A673 (cell line): ENCODE results near the gene CHST12. TPM values are rescaled to one million over a fixed set of nuclear protein-coding genes. Genes with fewer than 3 reads are reported as not detected.

Experiments used
- BruUV-seq: library from RNA; stranded (reverse); fragments of 400-500 nt; replicated peaks from 2 replicates; lab custom pipeline; 2021; lab: Mats Ljungman, UMichigan
- CTCF ChIA-PET: fragments of 300-600 bp; sonication (Branson Sonifier 250); formaldehyde crosslinking; loops from one replicate; lab custom pipeline; 2022; ENCODE audit warnings: antibody characterized with exemption; lab: Charles Lee
- POLR2A ChIA-PET: fragments of 300-600 bp; sonication (Branson Sonifier 250); formaldehyde crosslinking; loops from one replicate; lab custom pipeline; 2022; ENCODE audit warnings: antibody characterized with exemption; ENCODE audit not compliant: low non-redundant PET; lab: Charles Lee
- DNase-seq: peaks from one replicate; pipeline ENCODE4 v3.0.0-alpha.2; 2015; ENCODE audit warnings: low spot score
- H3K27ac ChIP-seq: fragments of 200-600 bp; sonication (generic); 2 replicates; pipeline ENCODE4 v1.5.1; 2016; ENCODE audit warnings: mixed run types, low read depth, mild to moderate bottlenecking, mixed read lengths, antibody characterized with exemption, low read length; ENCODE audit not compliant: poor library complexity, severe bottlenecking
- H3K27me3 ChIP-seq: fragments of 200-600 bp; sonication (generic); replicated peaks from 2 replicates; pipeline ENCODE4 v1.6.1; 2017; ENCODE audit warnings: mixed run types, low read depth, mild to moderate bottlenecking, mixed read lengths, antibody characterized with exemption, low read length; ENCODE audit not compliant: insufficient read depth, poor library complexity
- H3K36me3 ChIP-seq: fragments of 200-600 bp; sonication (generic); 2 replicates; pipeline ENCODE4 v1.6.1; 2016; ENCODE audit warnings: mixed run types, mild to moderate bottlenecking, mixed read lengths, antibody characterized with exemption, low read length; ENCODE audit not compliant: insufficient read depth, poor library complexity, severe bottlenecking
- H3K4me1 ChIP-seq: fragments of 200-600 bp; sonication (generic); 2 replicates; pipeline ENCODE4 v1.6.1; 2017; ENCODE audit warnings: mixed run types, mild to moderate bottlenecking, mixed read lengths, antibody characterized with exemption, low read length; ENCODE audit not compliant: insufficient read depth, poor library complexity, severe bottlenecking
- H3K4me3 ChIP-seq: fragments of 200-600 bp; sonication (generic); 2 replicates; pipeline ENCODE4 v1.5.1; 2016; ENCODE audit warnings: low read depth, mixed run types, mild to moderate bottlenecking, mixed read lengths, low read length; ENCODE audit not compliant: poor library complexity, severe bottlenecking
- H3K9me3 ChIP-seq: fragments of 200-600 bp; sonication (generic); 2 replicates; pipeline ENCODE4 v1.6.1; 2016; ENCODE audit warnings: mixed run types, low read depth, mild to moderate bottlenecking, mixed read lengths, antibody characterized with exemption, low read length; ENCODE audit not compliant: poor library complexity, severe bottlenecking
- EZH2 ChIP-seq: fragments of 200-600 bp; sonication (generic); IDR thresholded peaks from 2 replicates; pipeline ENCODE4 v1.6.1; 2017; ENCODE audit warnings: borderline replicate concordance, low read depth, mild to moderate bottlenecking, mixed read lengths, antibody characterized with exemption, low read length; ENCODE audit not compliant: poor library complexity, severe bottlenecking
- intact Hi-C: fragments of 100-400 bp; cut with micrococcal nuclease; formaldehyde crosslinking; loops from one replicate; pipeline ENCODE4 v1.10.0; 2022; ENCODE audit not compliant: unreplicated experiment
- total RNA-seq: library from RNA; stranded (reverse); gene quantifications from 2 replicates; pipeline ENCODE4 v1.2.3, GENCODE V29; 2021
- TF ChIP-seq, protein P1 (sequence below): fragments of 300-800, 200-600 bp; sonication (generic); conservative IDR thresholded peaks from 2 replicates; pipeline ENCODE4 v1.5.1; 2017; ENCODE audit warnings: low read depth, mild to moderate bottlenecking, antibody characterized with exemption, low read length, moderate library complexity, mixed read lengths

CHST12 gene
- total RNA-seq, 1 experiment from 2014 or later = 21.8 TPM

DNA sequence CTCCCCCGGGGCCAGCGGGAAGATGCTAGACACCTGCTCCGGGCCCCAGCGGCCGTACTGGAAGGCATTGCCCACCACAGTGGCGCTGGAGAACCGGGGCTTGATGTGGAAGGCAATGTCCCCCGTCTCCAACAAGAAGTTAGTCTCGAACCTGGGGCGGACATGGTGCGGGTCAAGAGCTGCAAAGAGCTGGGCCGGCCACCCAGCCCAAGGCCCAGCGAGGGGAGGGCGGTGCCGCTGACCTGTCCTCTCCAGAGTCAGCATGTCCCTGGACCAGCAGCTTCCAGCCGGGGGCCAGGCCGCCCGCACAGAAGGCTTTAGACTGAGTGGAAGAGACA lies 72.2 kb downstream of the CHST12 start:
- no peak for TF ChIP-seq EZH2
- TF ChIP-seq, protein P1, sequence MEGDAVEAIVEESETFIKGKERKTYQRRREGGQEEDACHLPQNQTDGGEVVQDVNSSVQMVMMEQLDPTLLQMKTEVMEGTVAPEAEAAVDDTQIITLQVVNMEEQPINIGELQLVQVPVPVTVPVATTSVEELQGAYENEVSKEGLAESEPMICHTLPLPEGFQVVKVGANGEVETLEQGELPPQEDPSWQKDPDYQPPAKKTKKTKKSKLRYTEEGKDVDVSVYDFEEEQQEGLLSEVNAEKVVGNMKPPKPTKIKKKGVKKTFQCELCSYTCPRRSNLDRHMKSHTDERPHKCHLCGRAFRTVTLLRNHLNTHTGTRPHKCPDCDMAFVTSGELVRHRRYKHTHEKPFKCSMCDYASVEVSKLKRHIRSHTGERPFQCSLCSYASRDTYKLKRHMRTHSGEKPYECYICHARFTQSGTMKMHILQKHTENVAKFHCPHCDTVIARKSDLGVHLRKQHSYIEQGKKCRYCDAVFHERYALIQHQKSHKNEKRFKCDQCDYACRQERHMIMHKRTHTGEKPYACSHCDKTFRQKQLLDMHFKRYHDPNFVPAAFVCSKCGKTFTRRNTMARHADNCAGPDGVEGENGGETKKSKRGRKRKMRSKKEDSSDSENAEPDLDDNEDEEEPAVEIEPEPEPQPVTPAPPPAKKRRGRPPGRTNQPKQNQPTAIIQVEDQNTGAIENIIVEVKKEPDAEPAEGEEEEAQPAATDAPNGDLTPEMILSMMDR = no peak
- peaks cover 10% of the 10 kb centered on the region for H3K4me1 ChIP-seq
- H3K36me3 ChIP-seq = no peaks in the 10 kb centered on the region
- intact Hi-C loops = no loop called here
- POLR2A ChIA-PET = no interaction called here
- no peak overlapping the region for H3K4me3 ChIP-seq
- no peaks in the 10 kb centered on the region for H3K9me3 ChIP-seq
- DNase-seq = no peak
- no TSS peak for BruUV-seq
- no peaks in the 10 kb centered on the region for H3K27me3 ChIP-seq
- CTCF ChIA-PET = no interaction called here
- H3K27ac ChIP-seq = no peak overlapping the region

GRCh38 chr7:2476298-2476697 lies 72.9 kb downstream of the CHST12 start, which contains the start of gene GRIFIN:
Gene GRIFIN, minus strand, starts transcription at chr7:2476398. Its CDS starts 15 bp downstream, at chr7:2476383.
- Histone ChIP-seq H3K27me3 (no peaks in the 10 kb centered on the region), H3K9me3 (no peaks in the 10 kb centered on the region), H3K4me1 (peaks cover 5% of the 10 kb centered on the region), H3K27ac (no peak within 1 kb of the TSS), H3K4me3 (no peak within 1 kb of the TSS), H3K36me3 (no peaks in the 10 kb centered on the region)
- no TSS peak for BruUV-seq
- ChIA-PET POLR2A (no interaction called here), CTCF (no interaction called here)
- DNase-seq = no peak
- TF ChIP-seq EZH2 = no peak
- TF ChIP-seq, protein P1 = no peak
- intact Hi-C loops = no loop called here

GRCh38 chr7:2476776-2477446 lies 73.5 kb downstream of the CHST12 start:
- Histone ChIP-seq H3K27me3 (no peaks in the 10 kb centered on the region), H3K27ac (no peak overlapping the region), H3K4me1 (no peaks in the 10 kb centered on the region), H3K36me3 (no peaks in the 10 kb centered on the region), H3K4me3 (no peak overlapping the region), H3K9me3 (no peaks in the 10 kb centered on the region)
- no TSS peak for BruUV-seq
- POLR2A ChIA-PET = no interaction called here
- CTCF ChIA-PET = no interaction called here
- TF ChIP-seq, protein P1 = no peak
- no peak for TF ChIP-seq EZH2
- DNase-seq = no peak
- intact Hi-C loops = no loop called here
